ENCODE measurements around the gene NEUROG2. TPM values are rescaled to one million over a fixed set of nuclear protein-coding genes. Genes with fewer than 3 reads are reported as not detected.

Gene NEUROG2
- total RNA-seq, 1 experiment from 2014 or later: 0.12 TPM

DNA sequence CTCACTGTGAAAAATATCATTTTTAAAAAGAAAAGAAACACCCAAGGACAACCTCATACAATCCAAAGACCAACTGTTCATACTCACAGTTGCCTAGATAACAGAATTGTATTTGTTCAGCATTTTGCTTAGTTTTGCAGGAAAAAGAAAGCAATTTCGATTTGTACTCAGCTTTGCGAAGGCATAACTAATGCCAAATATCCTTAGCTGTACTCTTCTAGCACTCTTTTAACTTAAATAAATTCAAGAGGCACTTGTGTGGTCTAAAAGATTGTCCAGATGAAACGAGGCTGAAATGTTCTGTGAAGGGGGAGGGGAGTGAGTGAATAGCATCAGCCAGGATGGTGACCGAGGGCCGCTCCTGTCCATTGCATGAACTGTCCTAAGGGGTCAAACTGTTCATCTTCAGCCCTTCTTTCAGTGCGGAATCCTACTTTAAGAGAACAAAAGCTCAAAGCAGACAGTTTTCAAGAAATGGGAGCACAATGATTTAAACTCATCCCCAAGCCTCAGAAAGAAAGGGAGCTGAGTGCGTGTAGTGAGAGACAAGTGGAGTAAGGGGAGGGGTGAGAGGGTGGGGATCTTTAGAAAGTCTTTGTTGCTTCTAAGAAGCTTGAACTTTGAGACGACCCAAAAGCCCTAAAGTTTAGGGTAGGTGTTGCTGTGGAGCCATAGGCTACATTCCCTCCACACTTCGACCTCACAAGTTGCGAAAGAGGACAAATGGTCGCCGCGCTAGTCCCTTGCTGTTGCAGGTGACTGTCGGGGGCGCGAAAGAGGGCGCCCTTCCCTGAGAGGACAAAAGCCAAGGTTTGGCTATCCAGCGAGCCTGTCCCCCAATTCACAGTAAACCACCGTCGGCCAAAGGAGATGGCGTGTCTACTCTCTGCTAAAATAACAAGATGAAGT, 4.0 kb upstream of the NEUROG2 start:
- ATAC-seq (no peak), DNase-seq (ENCODE audit: low read depth, low spot score) (no peak)
- Histone ChIP-seq H3K79me2 (ENCODE audit: insufficient read depth, low read length) (no peaks in the 10 kb centered on the region), H3K27ac (ENCODE audit: low read depth, low read length) (no peak overlapping the region), H2AFZ (ENCODE audit: low read depth, low read length, poor library complexity, severe bottlenecking) (no peak overlapping the region), H3K4me2 (ENCODE audit: low read length) (no peak overlapping the region), H3K9me2 (ENCODE audit: insufficient read depth) (no peaks in the 10 kb centered on the region), H3K4me3 (replicated peaks in 1 of 2; ENCODE audit: low read depth in 1 of 2, low read length in 2 of 2) (no peak overlapping the region), H3K9me3 (ENCODE audit: control insufficient read depth in 1 of 2, insufficient read depth in 1 of 2, low read depth in 1 of 2, low read length in 2 of 2) (no peaks in the 10 kb centered on the region), H3K36me3 (ENCODE audit: control insufficient read depth in 1 of 2, insufficient read depth in 2 of 2, low read length in 2 of 2) (no peaks in the 10 kb centered on the region), H3K9ac (ENCODE audit: low read length) (no peak overlapping the region), H3K27me3 (ENCODE audit: insufficient read depth, low read length) (peaks cover 19% of the 10 kb centered on the region), H3K4me1 (ENCODE audit: control insufficient read depth in 1 of 2, insufficient read depth in 2 of 2, low read length in 2 of 2) (peaks cover 0 to 26% of the 10 kb centered on the region in 2 experiments; a peak in 2 of 4 replicates), H4K20me1 (ENCODE audit: insufficient read depth) (no peaks in the 10 kb centered on the region)
- no peak for TF ChIP-seq RAD21 (IDR thresholded peaks at IDR 0.05; ENCODE audit: low read depth)
- TF ChIP-seq SRF (IDR thresholded peaks at IDR 0.05; ENCODE audit: low read depth): no peak
- no peak for TF ChIP-seq POLR2AphosphoS5 (IDR thresholded peaks at IDR 0.05; ENCODE audit: low read depth, low read length)
- TF ChIP-seq, protein P1, sequence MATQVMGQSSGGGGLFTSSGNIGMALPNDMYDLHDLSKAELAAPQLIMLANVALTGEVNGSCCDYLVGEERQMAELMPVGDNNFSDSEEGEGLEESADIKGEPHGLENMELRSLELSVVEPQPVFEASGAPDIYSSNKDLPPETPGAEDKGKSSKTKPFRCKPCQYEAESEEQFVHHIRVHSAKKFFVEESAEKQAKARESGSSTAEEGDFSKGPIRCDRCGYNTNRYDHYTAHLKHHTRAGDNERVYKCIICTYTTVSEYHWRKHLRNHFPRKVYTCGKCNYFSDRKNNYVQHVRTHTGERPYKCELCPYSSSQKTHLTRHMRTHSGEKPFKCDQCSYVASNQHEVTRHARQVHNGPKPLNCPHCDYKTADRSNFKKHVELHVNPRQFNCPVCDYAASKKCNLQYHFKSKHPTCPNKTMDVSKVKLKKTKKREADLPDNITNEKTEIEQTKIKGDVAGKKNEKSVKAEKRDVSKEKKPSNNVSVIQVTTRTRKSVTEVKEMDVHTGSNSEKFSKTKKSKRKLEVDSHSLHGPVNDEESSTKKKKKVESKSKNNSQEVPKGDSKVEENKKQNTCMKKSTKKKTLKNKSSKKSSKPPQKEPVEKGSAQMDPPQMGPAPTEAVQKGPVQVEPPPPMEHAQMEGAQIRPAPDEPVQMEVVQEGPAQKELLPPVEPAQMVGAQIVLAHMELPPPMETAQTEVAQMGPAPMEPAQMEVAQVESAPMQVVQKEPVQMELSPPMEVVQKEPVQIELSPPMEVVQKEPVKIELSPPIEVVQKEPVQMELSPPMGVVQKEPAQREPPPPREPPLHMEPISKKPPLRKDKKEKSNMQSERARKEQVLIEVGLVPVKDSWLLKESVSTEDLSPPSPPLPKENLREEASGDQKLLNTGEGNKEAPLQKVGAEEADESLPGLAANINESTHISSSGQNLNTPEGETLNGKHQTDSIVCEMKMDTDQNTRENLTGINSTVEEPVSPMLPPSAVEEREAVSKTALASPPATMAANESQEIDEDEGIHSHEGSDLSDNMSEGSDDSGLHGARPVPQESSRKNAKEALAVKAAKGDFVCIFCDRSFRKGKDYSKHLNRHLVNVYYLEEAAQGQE (IDR thresholded peaks at IDR 0.05; ENCODE audit: low read depth): no peak
- no peak for TF ChIP-seq YY1 (IDR thresholded peaks at IDR 0.05; ENCODE audit: extremely low read depth, insufficient replicate concordance, low read depth, low read length)
- TF ChIP-seq EZH2 (IDR thresholded peaks at IDR 0.05): no peak
- TF ChIP-seq EGR1 (IDR thresholded peaks at IDR 0.05; ENCODE audit: low read depth): no peak
- TF ChIP-seq FOSL1 (IDR thresholded peaks at IDR 0.05; ENCODE audit: low read depth): no peak
- TF ChIP-seq ZFX (IDR thresholded peaks at IDR 0.05): no peak
- no peak for TF ChIP-seq POLR2A (IDR thresholded peaks at IDR 0.05; ENCODE audit: borderline replicate concordance, extremely low read depth, insufficient read depth, insufficient read length)
- TF ChIP-seq, protein P2, sequence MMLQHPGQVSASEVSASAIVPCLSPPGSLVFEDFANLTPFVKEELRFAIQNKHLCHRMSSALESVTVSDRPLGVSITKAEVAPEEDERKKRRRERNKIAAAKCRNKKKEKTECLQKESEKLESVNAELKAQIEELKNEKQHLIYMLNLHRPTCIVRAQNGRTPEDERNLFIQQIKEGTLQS (IDR thresholded peaks at IDR 0.05): no peak
- TF ChIP-seq EZH2phosphoT487 (IDR thresholded peaks at IDR 0.05; ENCODE audit: borderline replicate concordance): no peak
- TF ChIP-seq ZNF274 (IDR thresholded peaks at IDR 0.05; ENCODE audit: low read depth, low read length): no peak
- no peak for TF ChIP-seq ELF1 (IDR thresholded peaks at IDR 0.05; ENCODE audit: borderline replicate concordance, low read depth)
- ChIA-PET CTCF (no interaction called here), POLR2A (no interaction called here), RAD21 (ENCODE audit: low non-redundant PET in 1 of 2, low total read pairs in 2 of 2, uncharacterized antibody in 2 of 2, unreplicated experiment in 2 of 2) (no interaction called here)
- intact Hi-C loops (cut with micrococcal nuclease): loop anchor here (10.0 kb wide), 1 partner anchor 285 kb away; the partner anchor contains the start of gene AP1AR
- BruUV-seq (replicated peaks): no TSS peak
